ENCODE results near the gene ZNF777. TPM values are rescaled to one million over a fixed set of nuclear protein-coding genes. Genes with fewer than 3 reads are reported as not detected.
A peak's percentile ranks its signal among the peaks of the same experiment; 100 is the strongest.

Gene ZNF777
- total RNA-seq, 1 experiment from 2014 or later: 12.0 TPM

DNA sequence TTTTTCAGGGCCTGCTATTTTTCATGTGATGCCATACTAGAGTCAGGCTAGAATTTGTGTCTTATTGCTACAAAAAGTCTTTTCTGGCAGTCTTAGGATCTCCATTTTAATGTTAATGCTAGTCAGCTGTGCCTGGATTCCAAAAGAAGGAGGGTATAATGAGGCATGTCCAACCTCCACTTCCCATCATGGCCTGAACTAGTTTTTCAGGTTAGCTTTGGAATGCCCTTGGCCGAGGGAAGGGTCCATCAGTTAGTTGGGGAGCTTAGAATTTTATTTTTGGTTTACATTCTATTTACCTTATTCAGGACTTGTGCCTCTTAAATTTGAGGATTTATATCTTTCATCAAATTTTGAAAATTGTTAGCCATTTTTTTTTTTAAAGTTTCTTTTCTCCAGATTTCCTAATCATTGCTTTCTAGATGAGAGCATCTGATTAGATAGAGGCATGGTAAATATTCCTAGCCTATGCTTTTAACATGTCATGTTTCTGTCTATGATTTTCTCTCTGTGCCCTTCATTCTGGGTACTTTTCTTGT is 6.5 kb upstream of the ZNF777 start:
- peaks cover 36% of the 10 kb centered on the region for H3K9me3 Mint-ChIP-seq
- no peak overlapping the region for H3K4me3 Mint-ChIP-seq
- peaks cover 20% of the 10 kb centered on the region for H3K36me3 Mint-ChIP-seq
- DNase-seq (ENCODE audit: low spot score): no peak
- ChIA-PET POLR2A (no interaction called here), CTCF (interaction anchor here (0.8 to 1.1 kb wide), 2 partner anchors 44 to 132 kb away, joined by 3 to 4 read pairs; no protein-coding TSS in a partner anchor)
- H3K27me3 Mint-ChIP-seq (ENCODE audit: low read depth): peaks cover 8% of the 10 kb centered on the region
- ATAC-seq: no peak
- TF ChIP-seq TCF7 (CRISPR knock-in tag; IDR thresholded peaks at IDR 0.05; ENCODE audit: low read depth) (no peak), NFATC4 (CRISPR knock-in tag; IDR thresholded peaks at IDR 0.05) (no peak), FOXJ3 (CRISPR knock-in tag; IDR thresholded peaks at IDR 0.05; ENCODE audit: borderline replicate concordance) (no peak), HMGA2 (CRISPR knock-in tag; IDR thresholded peaks at IDR 0.05) (no peak), SMAD3 (CRISPR knock-in tag; IDR thresholded peaks at IDR 0.05; ENCODE audit: borderline replicate concordance) (no peak), KAT7 (CRISPR knock-in tag; IDR thresholded peaks at IDR 0.05; ENCODE audit: borderline replicate concordance) (no peak), ZNF317 (CRISPR knock-in tag; IDR thresholded peaks at IDR 0.05; ENCODE audit: borderline replicate concordance, low read depth) (no peak), CDX4 (CRISPR knock-in tag; IDR thresholded peaks at IDR 0.05; ENCODE audit: borderline replicate concordance) (no peak), CBFB (CRISPR knock-in tag; IDR thresholded peaks at IDR 0.05; ENCODE audit: low read depth) (no peak)
- TF ChIP-seq, protein P1, sequence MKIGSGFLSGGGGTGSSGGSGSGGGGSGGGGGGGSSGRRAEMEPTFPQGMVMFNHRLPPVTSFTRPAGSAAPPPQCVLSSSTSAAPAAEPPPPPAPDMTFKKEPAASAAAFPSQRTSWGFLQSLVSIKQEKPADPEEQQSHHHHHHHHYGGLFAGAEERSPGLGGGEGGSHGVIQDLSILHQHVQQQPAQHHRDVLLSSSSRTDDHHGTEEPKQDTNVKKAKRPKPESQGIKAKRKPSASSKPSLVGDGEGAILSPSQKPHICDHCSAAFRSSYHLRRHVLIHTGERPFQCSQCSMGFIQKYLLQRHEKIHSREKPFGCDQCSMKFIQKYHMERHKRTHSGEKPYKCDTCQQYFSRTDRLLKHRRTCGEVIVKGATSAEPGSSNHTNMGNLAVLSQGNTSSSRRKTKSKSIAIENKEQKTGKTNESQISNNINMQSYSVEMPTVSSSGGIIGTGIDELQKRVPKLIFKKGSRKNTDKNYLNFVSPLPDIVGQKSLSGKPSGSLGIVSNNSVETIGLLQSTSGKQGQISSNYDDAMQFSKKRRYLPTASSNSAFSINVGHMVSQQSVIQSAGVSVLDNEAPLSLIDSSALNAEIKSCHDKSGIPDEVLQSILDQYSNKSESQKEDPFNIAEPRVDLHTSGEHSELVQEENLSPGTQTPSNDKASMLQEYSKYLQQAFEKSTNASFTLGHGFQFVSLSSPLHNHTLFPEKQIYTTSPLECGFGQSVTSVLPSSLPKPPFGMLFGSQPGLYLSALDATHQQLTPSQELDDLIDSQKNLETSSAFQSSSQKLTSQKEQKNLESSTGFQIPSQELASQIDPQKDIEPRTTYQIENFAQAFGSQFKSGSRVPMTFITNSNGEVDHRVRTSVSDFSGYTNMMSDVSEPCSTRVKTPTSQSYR (CRISPR knock-in tag; IDR thresholded peaks at IDR 0.05): no peak
- TF ChIP-seq, protein P2, sequence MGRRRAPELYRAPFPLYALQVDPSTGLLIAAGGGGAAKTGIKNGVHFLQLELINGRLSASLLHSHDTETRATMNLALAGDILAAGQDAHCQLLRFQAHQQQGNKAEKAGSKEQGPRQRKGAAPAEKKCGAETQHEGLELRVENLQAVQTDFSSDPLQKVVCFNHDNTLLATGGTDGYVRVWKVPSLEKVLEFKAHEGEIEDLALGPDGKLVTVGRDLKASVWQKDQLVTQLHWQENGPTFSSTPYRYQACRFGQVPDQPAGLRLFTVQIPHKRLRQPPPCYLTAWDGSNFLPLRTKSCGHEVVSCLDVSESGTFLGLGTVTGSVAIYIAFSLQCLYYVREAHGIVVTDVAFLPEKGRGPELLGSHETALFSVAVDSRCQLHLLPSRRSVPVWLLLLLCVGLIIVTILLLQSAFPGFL (CRISPR knock-in tag; IDR thresholded peaks at IDR 0.05; ENCODE audit: borderline replicate concordance): no peak
- no peak overlapping the region for H3K27ac Mint-ChIP-seq
- H3K4me1 Mint-ChIP-seq: peaks cover 8% of the 10 kb centered on the region; the same call in 1 of the 2 replicates

DNA sequence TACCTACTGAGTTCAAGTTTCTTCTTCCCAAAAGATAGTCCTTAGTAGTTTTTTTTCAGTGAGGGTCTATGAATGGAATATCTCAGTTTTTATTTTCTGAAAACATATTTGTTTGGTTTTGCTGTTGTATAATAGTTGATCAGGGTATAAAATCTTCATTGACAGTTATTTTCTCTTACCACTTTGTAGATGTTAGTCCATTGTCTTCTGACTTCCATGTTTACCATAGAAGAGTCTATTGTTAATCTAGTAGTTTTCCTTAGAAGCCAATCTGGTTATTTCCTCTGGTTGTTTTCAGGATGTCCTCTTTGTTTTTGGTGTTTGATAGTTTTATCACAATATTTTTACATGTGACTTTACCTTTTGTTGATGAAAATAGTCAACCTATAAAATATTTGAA is 5.5 kb upstream of the ZNF777 start:
- Mint-ChIP-seq H3K4me1 (peaks cover 9% of the 10 kb centered on the region), H3K27ac (no peak overlapping the region), H3K36me3 (peaks cover 13% of the 10 kb centered on the region), H3K9me3 (peaks cover 33% of the 10 kb centered on the region), H3K27me3 (ENCODE audit: low read depth) (peaks cover 19% of the 10 kb centered on the region), H3K4me3 (no peak overlapping the region)
- DNase-seq (ENCODE audit: low spot score) (no peak), ATAC-seq (no peak)
- ChIA-PET POLR2A (no interaction called here), CTCF (no interaction called here)
- no peak for TF ChIP-seq ZNF423 (CRISPR knock-in tag; IDR thresholded peaks at IDR 0.05)
- 0 out of 2 replicates have a peak, but pooled peaks have one; percentile 26 for TF ChIP-seq ZNF317 (CRISPR knock-in tag; IDR thresholded peaks at IDR 0.05; ENCODE audit: borderline replicate concordance, low read depth)

DNA sequence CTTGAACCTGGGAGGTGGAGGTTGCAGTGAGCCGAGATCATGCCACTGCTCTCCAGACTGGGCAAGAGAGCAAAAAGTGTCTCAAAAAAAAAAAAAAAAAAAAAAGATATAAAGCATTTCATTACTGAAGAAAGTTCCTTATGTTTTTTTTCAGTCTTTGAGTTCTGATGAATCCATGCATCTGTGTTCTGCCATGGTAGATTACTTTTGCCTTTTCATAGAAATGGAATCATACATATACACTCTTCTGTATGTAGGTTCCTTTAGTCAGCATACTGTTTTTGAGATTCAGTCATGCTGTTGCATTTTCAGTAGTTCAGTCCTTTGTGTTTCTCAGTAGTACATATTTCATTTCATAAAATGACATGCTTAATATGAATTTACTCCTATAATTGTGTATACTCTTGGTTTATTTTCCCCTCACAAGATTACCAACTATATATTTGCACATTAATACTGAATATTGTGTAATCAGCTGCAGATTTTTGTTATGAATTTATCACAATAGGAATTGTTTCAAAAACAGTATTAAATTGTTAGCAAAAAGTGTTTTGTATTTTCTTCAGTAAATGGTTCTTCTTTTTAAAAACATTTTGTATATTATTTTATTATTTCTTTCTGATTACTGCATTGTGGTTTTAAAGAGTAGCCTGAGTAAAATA is 2.8 kb upstream of the ZNF777 start:
- DNase-seq (ENCODE audit: low spot score) (no peak), ATAC-seq (no peak)
- peaks cover 19% of the 10 kb centered on the region for H3K4me1 Mint-ChIP-seq
- ChIA-PET CTCF (no interaction called here), POLR2A (no interaction called here)
- H3K27ac Mint-ChIP-seq: no peak overlapping the region
- H3K36me3 Mint-ChIP-seq: peaks cover 8% of the 10 kb centered on the region
- peaks cover 22% of the 10 kb centered on the region for H3K9me3 Mint-ChIP-seq
- no peak overlapping the region for H3K4me3 Mint-ChIP-seq
- H3K27me3 Mint-ChIP-seq (ENCODE audit: low read depth): peaks cover 29% of the 10 kb centered on the region
- TF ChIP-seq KAT7 (CRISPR knock-in tag; IDR thresholded peaks at IDR 0.05; ENCODE audit: borderline replicate concordance) (no peak), NR1H2 (CRISPR knock-in tag; IDR thresholded peaks at IDR 0.05) (no peak), ATF3 (CRISPR knock-in tag; conservative IDR thresholded peaks at IDR 0.05) (no peak), ZNF121 (CRISPR knock-in tag; IDR thresholded peaks at IDR 0.05) (no peak), NR3C1 (CRISPR knock-in tag; conservative IDR thresholded peaks at IDR 0.05; ENCODE audit: low read depth) (no peak), SP1 (CRISPR knock-in tag; conservative IDR thresholded peaks at IDR 0.05) (no peak), CDX4 (CRISPR knock-in tag; IDR thresholded peaks at IDR 0.05; ENCODE audit: borderline replicate concordance) (no peak), ZSCAN18 (CRISPR knock-in tag; IDR thresholded peaks at IDR 0.05) (no peak)
- TF ChIP-seq, protein P3, sequence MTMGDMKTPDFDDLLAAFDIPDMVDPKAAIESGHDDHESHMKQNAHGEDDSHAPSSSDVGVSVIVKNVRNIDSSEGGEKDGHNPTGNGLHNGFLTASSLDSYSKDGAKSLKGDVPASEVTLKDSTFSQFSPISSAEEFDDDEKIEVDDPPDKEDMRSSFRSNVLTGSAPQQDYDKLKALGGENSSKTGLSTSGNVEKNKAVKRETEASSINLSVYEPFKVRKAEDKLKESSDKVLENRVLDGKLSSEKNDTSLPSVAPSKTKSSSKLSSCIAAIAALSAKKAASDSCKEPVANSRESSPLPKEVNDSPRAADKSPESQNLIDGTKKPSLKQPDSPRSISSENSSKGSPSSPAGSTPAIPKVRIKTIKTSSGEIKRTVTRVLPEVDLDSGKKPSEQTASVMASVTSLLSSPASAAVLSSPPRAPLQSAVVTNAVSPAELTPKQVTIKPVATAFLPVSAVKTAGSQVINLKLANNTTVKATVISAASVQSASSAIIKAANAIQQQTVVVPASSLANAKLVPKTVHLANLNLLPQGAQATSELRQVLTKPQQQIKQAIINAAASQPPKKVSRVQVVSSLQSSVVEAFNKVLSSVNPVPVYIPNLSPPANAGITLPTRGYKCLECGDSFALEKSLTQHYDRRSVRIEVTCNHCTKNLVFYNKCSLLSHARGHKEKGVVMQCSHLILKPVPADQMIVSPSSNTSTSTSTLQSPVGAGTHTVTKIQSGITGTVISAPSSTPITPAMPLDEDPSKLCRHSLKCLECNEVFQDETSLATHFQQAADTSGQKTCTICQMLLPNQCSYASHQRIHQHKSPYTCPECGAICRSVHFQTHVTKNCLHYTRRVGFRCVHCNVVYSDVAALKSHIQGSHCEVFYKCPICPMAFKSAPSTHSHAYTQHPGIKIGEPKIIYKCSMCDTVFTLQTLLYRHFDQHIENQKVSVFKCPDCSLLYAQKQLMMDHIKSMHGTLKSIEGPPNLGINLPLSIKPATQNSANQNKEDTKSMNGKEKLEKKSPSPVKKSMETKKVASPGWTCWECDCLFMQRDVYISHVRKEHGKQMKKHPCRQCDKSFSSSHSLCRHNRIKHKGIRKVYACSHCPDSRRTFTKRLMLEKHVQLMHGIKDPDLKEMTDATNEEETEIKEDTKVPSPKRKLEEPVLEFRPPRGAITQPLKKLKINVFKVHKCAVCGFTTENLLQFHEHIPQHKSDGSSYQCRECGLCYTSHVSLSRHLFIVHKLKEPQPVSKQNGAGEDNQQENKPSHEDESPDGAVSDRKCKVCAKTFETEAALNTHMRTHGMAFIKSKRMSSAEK (CRISPR knock-in tag; IDR thresholded peaks at IDR 0.05; ENCODE audit: borderline replicate concordance): no peak

All from WTC11 (cell line).